ENCODE results near the gene MAST4. TPM values are rescaled to one million over a fixed set of nuclear protein-coding genes. Genes with fewer than 3 reads are reported as not detected.
A peak's percentile ranks its signal among the peaks of the same experiment; 100 is the strongest.

MAST4 gene
- total RNA-seq, 1 donor from 2014 or later, result 22.3 TPM

- Mint-ChIP-seq H3K36me3 (ENCODE audit: low read depth, unreplicated experiment) (peaks cover 16% of the 10 kb centered on the region), H3K4me1 (ENCODE audit: low read depth, unreplicated experiment) (peaks cover 2% of the 10 kb centered on the region), H3K27ac (ENCODE audit: unreplicated experiment) (peak overlapping the region; percentile 53), H3K4me3 (ENCODE audit: unreplicated experiment) (no peak overlapping the region), H3K27me3 (ENCODE audit: low read depth, unreplicated experiment) (no peaks in the 10 kb centered on the region), H3K9me3 (ENCODE audit: unreplicated experiment) (no peaks in the 10 kb centered on the region)
- TF ChIP-seq, protein P1, sequence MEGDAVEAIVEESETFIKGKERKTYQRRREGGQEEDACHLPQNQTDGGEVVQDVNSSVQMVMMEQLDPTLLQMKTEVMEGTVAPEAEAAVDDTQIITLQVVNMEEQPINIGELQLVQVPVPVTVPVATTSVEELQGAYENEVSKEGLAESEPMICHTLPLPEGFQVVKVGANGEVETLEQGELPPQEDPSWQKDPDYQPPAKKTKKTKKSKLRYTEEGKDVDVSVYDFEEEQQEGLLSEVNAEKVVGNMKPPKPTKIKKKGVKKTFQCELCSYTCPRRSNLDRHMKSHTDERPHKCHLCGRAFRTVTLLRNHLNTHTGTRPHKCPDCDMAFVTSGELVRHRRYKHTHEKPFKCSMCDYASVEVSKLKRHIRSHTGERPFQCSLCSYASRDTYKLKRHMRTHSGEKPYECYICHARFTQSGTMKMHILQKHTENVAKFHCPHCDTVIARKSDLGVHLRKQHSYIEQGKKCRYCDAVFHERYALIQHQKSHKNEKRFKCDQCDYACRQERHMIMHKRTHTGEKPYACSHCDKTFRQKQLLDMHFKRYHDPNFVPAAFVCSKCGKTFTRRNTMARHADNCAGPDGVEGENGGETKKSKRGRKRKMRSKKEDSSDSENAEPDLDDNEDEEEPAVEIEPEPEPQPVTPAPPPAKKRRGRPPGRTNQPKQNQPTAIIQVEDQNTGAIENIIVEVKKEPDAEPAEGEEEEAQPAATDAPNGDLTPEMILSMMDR (IDR thresholded peaks at IDR 0.05; ENCODE audit: insufficient read depth, low read depth, low read length), result no peak
- no peak for TF ChIP-seq EZH2 (IDR thresholded peaks at IDR 0.05; ENCODE audit: insufficient read depth, low read length)
- peaks cover 8% of the 10 kb centered on the region for H4K20me1 ChIP-seq (ENCODE audit: insufficient read depth, low read length)
- H3K27me3 ChIP-seq (ENCODE audit: insufficient read depth, low read length), result no peaks in the 10 kb centered on the region
- H3K4me3 ChIP-seq (ENCODE audit: insufficient read depth, low read depth, low read length), result no peak overlapping the region
- H2AFZ ChIP-seq (ENCODE audit: low read depth, low read length), result no peak overlapping the region
- no peak for FAIRE-seq
- H3K4me1 ChIP-seq (ENCODE audit: insufficient read depth, low read length), result peaks cover 4% of the 10 kb centered on the region
- H3K4me2 ChIP-seq (ENCODE audit: low read length), result no peak overlapping the region
- H3K9me3 ChIP-seq (ENCODE audit: insufficient read depth, low read depth, low read length), result no peaks in the 10 kb centered on the region
- H3K27ac ChIP-seq (ENCODE audit: low read depth, low read length), result no peak overlapping the region
- H3K79me2 ChIP-seq (ENCODE audit: insufficient read depth, low read length), result no peaks in the 10 kb centered on the region
- peak; percentile 63 for DNase-seq (ENCODE audit: low read depth)
- peaks cover 14% of the 10 kb centered on the region for H3K36me3 ChIP-seq (ENCODE audit: insufficient read depth, low read length)
- no peak overlapping the region for H3K9ac ChIP-seq (ENCODE audit: low read length)
Observed at GRCh38 chr5:67160985-67161384, 564.8 kb downstream of the MAST4 start.

DNA sequence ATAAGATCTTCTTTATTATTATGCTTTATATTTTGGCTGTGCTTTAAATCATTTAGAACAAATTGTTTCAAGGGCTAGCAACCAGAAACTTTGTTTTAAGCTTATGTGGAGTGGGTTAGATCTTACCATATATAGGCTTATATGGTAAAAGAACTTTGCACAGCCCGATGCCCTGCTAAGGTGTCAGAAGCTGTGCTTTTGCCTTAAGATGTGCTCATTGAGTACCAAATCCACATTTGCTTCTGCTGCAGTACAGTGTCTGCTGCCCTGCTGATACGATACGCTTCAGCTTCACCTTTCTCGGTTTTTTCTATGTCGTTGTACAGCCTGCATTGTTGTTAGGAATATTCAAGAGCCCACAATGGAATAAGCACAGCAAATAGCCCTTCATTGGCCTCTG lies 565.6 kb downstream of the MAST4 start:
- H3K36me3 Mint-ChIP-seq (ENCODE audit: low read depth, unreplicated experiment), result peaks cover 16% of the 10 kb centered on the region

DNA sequence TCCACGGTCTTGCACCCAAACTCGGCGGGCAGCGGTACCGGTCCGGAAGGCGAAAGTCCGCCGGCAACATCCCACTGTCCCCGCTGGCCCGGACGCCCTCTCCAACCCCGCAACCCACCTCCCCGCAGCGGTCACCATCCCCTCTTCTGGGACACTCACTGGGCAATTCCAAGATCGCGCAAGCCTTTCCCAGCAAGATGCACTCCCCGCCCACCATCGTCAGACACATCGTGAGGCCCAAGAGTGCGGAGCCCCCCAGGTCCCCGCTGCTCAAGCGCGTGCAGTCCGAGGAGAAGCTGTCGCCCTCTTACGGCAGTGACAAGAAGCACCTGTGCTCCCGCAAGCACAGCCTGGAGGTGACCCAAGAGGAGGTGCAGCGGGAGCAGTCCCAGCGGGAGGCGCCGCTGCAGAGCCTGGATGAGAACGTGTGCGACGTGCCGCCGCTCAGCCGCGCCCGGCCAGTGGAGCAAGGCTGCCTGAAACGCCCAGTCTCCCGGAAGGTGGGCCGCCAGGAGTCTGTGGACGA lies 567.1 kb downstream of the MAST4 start:
- TF ChIP-seq EZH2 (IDR thresholded peaks at IDR 0.05; ENCODE audit: insufficient read depth, low read length), result no peak
- TF ChIP-seq, protein P1 (IDR thresholded peaks at IDR 0.05; ENCODE audit: insufficient read depth, low read depth, low read length), result no peak
- no peak for FAIRE-seq

More for the DNA sequence above, 565.6 kb downstream of the MAST4 start:
- TF ChIP-seq, protein P1 (IDR thresholded peaks at IDR 0.05; ENCODE audit: insufficient read depth, low read depth, low read length), result no peak
- no peak for TF ChIP-seq EZH2 (IDR thresholded peaks at IDR 0.05; ENCODE audit: insufficient read depth, low read length)
- H2AFZ ChIP-seq (ENCODE audit: low read depth, low read length), result no peak overlapping the region
- FAIRE-seq (no peak), DNase-seq (ENCODE audit: low read depth) (no peak)
- Mint-ChIP-seq H3K9me3 (ENCODE audit: unreplicated experiment) (no peaks in the 10 kb centered on the region), H3K4me1 (ENCODE audit: low read depth, unreplicated experiment) (peaks cover 3% of the 10 kb centered on the region), H3K4me3 (ENCODE audit: unreplicated experiment) (no peak overlapping the region), H3K27ac (ENCODE audit: unreplicated experiment) (no peak overlapping the region), H3K27me3 (ENCODE audit: low read depth, unreplicated experiment) (no peaks in the 10 kb centered on the region)
- no peak overlapping the region for H3K9ac ChIP-seq (ENCODE audit: low read length)
- peaks cover 4% of the 10 kb centered on the region for H4K20me1 ChIP-seq (ENCODE audit: insufficient read depth, low read length)
- H3K9me3 ChIP-seq (ENCODE audit: insufficient read depth, low read depth, low read length), result no peaks in the 10 kb centered on the region
- H3K79me2 ChIP-seq (ENCODE audit: insufficient read depth, low read length), result no peaks in the 10 kb centered on the region
- peaks cover 14% of the 10 kb centered on the region for H3K36me3 ChIP-seq (ENCODE audit: insufficient read depth, low read length)
- no peak overlapping the region for H3K4me3 ChIP-seq (ENCODE audit: insufficient read depth, low read depth, low read length)
- no peaks in the 10 kb centered on the region for H3K27me3 ChIP-seq (ENCODE audit: insufficient read depth, low read length)
- H3K27ac ChIP-seq (ENCODE audit: low read depth, low read length), result no peak overlapping the region
- H3K4me1 ChIP-seq (ENCODE audit: insufficient read depth, low read length), result peaks cover 9% of the 10 kb centered on the region
- no peak overlapping the region for H3K4me2 ChIP-seq (ENCODE audit: low read length)

More for the DNA sequence above, 567.1 kb downstream of the MAST4 start:
- Histone ChIP-seq H3K79me2 (ENCODE audit: insufficient read depth, low read length) (no peaks in the 10 kb centered on the region), H3K4me2 (ENCODE audit: low read length) (no peak overlapping the region), H4K20me1 (ENCODE audit: insufficient read depth, low read length) (no peaks in the 10 kb centered on the region), H3K27ac (ENCODE audit: low read depth, low read length) (no peak overlapping the region), H3K27me3 (ENCODE audit: insufficient read depth, low read length) (no peaks in the 10 kb centered on the region), H3K9me3 (ENCODE audit: insufficient read depth, low read depth, low read length) (no peaks in the 10 kb centered on the region), H3K4me1 (ENCODE audit: insufficient read depth, low read length) (peaks cover 9% of the 10 kb centered on the region), H3K9ac (ENCODE audit: low read length) (no peak overlapping the region), H2AFZ (ENCODE audit: low read depth, low read length) (no peak overlapping the region), H3K4me3 (ENCODE audit: insufficient read depth, low read depth, low read length) (no peak overlapping the region), H3K36me3 (ENCODE audit: insufficient read depth, low read length) (peaks cover 19% of the 10 kb centered on the region)
- no peak for DNase-seq (ENCODE audit: low read depth)
- Mint-ChIP-seq H3K9me3 (ENCODE audit: unreplicated experiment) (no peaks in the 10 kb centered on the region), H3K27me3 (ENCODE audit: low read depth, unreplicated experiment) (no peaks in the 10 kb centered on the region), H3K4me3 (ENCODE audit: unreplicated experiment) (no peak overlapping the region), H3K36me3 (ENCODE audit: low read depth, unreplicated experiment) (peaks cover 12% of the 10 kb centered on the region), H3K27ac (ENCODE audit: unreplicated experiment) (no peak overlapping the region), H3K4me1 (ENCODE audit: low read depth, unreplicated experiment) (peaks cover 4% of the 10 kb centered on the region)
